GM04504 (cell line): ENCODE data around the gene CIZ1.
"Not testable (repeated sequence)": the region's sequence is repeated elsewhere in the genome, so short reads cannot be mapped to it uniquely, and the experiment has no call there.

Experiments
- DNase-seq: peaks from one replicate; pipeline ENCODE4 v3.0.0-alpha.2; 2012; ENCODE audit warnings: low read depth

Gene CIZ1, protein sequence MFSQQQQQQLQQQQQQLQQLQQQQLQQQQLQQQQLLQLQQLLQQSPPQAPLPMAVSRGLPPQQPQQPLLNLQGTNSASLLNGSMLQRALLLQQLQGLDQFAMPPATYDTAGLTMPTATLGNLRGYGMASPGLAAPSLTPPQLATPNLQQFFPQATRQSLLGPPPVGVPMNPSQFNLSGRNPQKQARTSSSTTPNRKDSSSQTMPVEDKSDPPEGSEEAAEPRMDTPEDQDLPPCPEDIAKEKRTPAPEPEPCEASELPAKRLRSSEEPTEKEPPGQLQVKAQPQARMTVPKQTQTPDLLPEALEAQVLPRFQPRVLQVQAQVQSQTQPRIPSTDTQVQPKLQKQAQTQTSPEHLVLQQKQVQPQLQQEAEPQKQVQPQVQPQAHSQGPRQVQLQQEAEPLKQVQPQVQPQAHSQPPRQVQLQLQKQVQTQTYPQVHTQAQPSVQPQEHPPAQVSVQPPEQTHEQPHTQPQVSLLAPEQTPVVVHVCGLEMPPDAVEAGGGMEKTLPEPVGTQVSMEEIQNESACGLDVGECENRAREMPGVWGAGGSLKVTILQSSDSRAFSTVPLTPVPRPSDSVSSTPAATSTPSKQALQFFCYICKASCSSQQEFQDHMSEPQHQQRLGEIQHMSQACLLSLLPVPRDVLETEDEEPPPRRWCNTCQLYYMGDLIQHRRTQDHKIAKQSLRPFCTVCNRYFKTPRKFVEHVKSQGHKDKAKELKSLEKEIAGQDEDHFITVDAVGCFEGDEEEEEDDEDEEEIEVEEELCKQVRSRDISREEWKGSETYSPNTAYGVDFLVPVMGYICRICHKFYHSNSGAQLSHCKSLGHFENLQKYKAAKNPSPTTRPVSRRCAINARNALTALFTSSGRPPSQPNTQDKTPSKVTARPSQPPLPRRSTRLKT

DNA sequence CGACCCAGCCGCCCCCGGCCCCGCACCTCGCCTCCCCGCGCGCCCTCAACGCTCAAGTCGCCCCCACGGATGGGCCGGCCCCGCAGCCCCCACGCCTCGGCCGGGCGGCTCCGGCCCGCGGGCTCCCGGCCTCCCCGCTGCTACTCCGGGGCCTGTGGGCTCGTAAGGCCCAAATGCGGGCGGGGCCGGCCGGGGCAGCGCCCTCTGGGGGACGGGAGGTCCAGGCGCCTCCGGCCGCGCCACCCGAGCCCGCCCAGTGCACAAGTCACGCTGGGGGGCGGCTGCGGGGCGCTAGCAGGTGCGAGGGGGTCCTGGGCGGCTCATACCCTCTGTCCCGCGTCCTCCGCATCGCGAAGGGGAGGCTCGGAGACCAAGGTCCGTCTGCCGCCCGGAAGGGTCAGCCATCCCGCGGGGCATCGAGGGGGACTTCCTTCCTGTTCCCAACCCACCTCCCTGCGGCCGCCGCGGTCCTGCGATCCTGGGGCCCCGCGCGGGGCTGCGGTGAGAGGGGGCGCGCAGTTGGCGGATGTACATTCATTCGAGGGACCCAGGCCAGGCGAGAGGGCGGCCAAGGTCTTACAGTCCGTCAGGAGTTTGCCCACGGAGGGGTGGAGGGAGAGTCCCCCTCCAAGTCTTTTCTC lies at the start of gene CIZ1:
CIZ1 (minus strand) TSS at position 167 of the 641 bp plus-strand sequence. CDS start 715 bp downstream, outside the sequence.
- peak; percentile 45 for DNase-seq

DNA sequence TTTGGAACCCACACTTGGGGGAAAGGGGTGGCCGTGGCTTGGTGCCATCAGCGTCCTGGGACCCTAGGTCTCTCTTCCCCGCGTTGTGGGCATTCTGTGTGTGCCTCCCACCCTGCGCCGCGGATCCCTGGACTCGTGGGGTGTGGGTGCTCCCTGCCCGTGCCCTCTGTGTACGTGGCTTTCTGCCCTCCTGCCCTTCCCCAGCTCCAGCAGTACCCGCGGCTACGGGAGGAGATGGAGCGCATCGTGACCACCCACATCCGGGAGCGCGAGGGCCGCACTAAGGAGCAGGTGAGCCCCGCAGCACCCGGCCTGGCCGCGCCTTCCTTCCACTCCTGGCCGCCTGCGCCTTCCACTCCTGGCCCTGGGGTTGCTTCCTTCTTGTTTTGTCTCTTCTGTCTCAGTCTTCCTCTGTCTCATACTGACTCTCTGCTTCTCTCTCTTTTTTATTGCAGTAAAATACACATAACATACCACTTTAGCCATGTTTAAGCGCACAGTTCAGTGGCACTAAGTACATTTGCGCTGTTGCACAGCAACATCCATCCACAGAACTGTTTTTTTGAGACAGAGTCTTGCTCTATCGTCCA lies 42.5 kb upstream of the CIZ1 start:
- DNase-seq: no peak

DNA sequence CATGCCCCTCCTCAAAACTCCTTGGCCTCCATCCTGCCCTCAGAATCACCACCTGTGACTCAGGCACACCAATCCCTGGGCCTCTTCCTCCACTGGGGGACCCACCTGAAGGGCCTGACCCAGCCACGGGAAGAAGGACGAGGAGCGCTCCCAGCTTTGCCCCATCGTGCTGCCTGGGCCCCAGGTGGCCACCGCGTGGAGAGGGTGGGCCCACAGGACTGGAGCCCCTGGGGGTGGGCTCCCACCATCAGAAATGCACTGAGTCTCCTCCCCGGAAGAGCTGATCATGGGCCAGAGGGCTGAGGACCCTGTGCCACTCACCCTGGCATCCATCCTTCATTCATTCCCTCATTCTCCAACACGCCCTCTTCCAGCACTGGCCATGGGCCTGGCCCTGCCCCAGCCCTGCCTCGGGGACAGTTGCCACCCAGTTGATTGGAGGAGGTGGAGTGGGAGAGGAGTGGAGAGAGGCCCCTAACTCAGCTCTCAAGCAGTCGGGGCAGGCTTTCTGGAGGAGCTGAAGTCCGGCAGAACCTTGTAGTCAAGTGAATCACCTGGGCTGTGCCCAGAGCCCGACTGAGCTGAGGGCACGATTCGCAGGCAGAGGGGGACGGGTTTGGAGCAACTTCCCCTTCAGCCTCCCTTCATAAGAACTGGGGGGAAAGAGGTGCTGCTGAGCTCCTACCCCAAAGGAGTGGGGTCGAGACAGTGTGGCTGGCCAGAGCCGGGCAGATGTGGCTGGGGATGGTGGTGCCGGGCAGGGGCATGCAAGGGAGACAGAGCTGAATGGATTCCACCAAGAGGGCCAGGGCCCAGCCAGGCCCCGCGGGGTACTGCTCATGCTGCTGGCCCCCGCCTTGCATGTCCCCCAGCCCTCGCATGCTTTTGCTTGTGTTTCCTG lies 41.4 kb upstream of the CIZ1 start:
- no peak for DNase-seq

DNA sequence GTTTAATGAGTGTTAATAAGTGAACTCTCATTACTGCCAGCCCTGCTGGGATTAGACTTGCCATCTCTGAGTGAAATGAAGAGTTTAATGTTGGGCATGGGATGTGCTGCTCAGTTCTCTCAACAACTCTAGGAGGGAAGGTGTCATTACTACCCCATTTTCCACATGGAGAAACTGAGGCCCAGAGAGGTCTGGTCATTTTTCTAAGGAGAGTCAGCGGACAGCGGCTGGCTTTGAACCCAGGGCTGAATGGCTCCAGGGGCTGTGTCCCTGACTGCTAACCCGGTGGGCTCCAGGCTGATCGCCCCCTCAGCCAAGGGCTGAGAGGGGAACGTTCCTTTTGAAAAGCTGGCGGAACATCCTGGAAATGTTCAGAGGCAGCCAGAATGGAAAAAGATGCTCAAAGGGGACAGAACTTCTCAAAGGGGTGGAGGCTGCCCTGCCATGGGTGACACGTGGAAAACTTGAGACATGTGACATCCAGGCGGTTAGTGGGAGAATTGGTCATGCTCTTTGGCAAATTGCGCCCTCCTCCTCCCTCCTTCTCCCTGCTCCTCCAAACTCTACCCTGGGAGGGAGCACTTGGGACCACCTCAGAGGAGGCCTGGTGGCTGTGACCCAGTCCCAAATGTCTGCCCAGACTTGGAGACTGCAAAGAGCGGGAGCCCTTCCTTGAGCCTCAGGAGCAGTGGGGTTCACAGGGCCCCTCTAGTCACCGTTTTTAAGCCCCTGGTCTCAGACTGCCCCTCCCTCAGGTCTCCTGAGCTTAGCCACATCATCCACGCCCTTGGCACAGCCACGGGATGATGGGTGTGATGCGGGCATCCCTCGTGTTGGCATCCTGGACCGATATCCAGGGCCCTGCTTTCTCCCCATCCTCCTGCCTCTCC lies 40.5 kb upstream of the CIZ1 start:
- DNase-seq: no peak

DNA sequence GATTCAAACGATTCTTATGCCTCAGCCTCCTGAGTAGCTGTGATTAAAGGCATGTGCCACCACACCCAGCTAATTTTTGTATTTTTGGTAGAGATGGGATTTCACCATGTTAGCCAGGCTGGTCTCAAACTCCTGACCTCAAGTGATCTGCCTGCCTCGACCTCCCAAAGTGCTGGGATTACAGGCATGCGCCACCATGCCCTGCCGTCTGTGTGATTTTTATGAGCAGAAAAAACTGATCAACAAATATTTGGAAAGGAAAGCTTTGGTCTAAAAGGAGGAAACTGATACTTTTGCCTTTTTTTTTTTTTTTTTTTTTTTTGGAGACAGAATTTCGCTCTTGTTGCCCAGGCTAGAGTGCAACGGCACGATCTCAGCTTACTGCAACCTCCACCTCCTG lies 39.5 kb upstream of the CIZ1 start:
- not testable (repeated sequence) for DNase-seq

DNA sequence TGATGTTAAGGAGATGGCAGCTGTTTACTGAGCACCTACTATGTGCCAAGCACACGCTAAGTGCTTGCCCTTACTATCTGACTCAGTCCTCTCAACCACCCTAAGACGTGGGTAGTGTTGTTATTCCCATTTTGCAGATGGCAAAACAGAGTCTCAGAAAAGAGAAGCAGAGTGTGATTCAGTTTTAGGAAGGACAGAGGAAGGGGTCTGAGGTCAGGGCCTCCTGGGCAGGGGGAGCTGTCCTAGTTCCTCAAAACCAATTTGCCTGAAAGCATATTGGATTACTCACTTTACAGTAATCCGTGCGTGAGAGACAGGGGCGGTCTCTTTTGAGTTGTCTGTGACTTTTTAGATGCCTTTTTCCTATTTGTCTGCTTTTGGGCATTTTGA lies 35.0 kb upstream of the CIZ1 start:
- DNase-seq: no peak

DNA sequence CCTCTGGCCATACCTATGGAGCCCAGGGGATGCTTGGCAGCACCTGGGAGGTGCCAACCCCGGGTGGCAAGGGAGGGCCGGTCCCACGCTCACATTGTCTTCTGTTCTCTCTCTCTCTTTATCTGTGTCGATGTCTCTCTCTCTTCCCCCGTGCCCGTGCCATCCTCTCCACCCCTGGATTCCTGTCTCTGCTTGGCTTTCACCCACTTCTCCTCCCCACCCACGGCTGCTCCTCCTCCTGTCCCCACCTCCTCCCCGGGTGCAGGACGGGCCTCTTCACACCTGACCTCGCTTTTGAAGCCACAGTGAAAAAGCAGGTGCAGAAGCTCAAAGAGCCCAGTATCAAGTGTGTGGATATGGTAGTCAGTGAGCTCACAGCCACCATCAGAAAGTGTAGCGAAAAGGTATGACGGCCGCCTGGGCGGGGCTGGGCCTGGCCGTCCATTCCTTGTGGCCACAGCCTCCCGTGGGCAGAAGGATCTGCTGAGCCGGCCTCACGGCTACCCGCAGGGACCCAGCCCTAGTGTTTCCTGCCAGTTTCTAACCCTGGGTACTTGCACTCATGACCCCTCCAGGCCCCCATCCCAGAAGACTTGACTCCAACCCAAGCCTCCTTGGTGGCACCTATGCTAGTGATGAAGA lies 34.5 kb upstream of the CIZ1 start:
- DNase-seq: no peak

DNA sequence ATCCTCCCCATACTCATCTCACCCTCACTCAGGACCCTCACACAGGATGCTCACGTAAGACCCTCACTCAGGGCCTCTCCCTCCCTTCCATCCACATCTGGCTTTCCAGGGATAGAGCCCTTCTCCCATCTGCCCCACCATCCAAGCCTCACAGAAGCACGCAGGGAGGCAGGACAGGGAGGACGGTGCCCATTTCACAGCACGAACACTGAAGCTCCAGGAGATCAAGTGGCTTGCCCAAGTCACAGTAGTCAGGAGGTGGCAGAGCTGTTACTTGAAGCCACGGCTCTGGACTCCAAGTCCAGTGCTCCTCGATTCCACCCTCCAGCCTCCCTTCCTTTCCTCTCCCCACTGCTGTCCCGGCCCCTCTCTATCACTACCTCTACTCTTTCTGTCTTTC lies 33.5 kb upstream of the CIZ1 start:
- DNase-seq: no peak

DNA sequence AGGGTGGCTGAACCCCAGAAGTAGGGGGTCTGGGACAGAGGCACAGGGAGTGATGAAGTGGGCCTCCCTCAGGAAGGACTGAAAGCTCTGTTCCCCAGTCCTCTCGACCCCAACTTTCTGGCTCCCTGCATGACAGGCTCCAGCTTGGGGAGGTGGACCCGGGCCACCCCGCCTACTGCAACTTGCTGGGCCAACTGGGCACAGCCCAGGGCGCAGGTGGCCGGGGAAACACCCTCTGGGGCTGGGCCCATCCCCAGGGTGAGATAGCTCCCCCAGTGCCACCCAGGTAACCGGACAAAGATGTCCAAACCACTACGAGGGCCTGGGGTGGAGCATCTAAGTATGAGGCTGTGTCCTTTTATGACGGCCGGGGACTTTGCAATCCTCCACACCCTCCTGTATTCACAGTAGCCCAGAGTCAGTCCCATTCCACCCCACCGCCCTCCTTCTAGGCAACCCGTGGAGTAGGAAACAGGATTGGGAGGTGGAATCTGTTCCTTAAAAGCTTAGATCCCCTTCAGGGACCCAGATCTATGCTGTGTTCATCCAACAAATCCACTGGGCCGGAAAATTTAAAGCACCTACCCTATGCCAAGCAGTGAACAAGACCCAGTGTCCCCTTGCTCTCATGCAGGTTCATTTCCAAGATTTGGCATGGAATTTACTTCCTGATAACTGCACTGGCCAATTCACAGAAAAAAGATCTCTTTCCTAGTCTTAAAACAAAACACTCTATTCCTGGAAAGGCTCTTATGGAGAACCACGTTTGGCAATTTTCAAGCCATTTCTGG lies 31.7 kb upstream of the CIZ1 start:
- DNase-seq: no peak

DNA sequence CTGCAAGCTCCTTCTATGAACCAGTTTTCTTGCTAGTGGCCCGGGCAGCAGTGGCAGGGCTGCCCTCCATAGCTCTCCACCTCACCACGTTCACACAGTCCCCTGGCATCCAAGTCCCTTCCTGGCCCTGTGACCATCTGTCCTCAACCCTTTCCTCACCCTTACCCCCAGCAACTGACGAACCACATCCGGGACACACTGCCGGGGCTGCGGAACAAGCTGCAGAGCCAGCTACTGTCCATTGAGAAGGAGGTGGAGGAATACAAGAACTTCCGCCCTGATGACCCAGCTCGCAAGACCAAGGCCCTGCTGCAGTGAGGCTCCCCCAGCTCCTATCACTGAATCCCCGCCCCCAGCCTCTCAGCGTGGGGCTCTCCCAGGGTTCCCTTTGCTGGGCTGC lies 30.7 kb upstream of the CIZ1 start:
- no peak for DNase-seq

DNA sequence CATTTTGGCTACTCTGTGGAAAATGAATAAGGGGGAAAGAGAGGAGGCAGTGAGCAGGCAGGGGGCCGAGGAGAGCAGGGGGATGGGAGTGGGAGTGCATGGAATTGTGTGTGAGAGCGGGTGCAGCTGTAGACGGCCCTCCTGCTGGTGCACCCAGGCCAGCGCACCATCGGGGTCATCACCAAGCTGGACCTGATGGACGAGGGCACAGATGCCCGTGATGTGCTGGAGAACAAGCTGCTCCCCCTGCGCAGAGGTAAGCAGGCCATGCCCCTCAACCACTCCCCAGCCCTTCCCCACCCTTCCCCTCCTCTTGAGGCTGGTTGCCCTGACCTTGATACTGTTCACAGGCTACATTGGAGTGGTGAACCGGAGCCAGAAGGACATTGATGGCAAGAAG lies 28.5 kb upstream of the CIZ1 start:
- DNase-seq: no peak

DNA sequence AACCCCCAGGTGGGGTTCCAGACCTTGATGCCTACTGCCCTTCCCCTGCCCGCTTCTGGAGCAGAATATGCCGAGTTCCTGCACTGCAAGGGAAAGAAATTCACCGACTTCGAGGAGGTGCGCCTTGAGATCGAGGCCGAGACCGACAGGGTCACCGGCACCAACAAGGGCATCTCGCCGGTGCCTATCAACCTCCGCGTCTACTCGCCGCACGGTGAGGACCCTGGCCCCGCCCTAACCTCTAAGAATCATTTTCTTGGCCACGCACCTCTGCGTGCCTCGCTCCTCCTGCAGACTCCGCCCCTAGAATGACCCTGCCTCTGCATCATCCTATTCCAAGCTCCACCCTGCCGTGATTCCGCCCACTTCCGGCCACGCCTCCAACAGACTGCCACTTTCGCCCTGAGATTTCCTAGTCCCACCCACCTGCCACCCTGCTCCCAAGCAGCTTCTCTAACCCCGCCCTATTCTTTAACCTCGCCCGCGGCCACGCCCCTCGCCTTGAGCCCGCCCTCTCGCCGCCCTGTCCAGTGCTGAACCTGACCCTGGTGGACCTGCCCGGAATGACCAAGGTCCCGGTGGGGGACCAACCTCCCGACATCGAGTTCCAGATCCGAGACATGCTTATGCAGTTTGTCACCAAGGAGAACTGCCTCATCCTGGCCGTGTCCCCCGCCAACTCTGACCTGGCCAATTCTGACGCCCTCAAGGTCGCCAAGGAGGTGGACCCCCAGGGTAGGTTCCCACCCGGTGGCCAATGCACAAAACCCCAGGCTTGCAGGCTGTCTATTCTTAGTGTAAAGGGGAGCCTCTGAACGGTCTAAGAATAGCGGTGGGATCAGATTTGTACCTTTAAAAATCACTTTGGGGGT lies 27.4 kb upstream of the CIZ1 start:
- no peak for DNase-seq

DNA sequence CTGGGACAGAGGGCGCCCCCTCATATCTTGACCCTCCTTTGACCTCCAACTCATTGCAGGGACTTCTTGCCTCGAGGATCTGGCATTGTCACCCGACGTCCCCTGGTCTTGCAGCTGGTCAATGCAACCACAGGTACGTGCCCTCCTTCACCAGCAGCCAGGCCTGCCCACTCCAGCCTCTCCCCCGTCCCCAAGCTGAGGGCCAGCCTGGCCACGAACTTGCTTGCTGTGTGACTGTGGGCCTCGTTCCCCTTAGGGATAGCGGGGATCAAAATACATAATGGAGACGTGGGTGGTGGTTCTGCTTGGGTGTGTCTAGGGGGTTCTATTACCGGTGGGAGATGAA lies 26.8 kb upstream of the CIZ1 start:
- no peak for DNase-seq

DNA sequence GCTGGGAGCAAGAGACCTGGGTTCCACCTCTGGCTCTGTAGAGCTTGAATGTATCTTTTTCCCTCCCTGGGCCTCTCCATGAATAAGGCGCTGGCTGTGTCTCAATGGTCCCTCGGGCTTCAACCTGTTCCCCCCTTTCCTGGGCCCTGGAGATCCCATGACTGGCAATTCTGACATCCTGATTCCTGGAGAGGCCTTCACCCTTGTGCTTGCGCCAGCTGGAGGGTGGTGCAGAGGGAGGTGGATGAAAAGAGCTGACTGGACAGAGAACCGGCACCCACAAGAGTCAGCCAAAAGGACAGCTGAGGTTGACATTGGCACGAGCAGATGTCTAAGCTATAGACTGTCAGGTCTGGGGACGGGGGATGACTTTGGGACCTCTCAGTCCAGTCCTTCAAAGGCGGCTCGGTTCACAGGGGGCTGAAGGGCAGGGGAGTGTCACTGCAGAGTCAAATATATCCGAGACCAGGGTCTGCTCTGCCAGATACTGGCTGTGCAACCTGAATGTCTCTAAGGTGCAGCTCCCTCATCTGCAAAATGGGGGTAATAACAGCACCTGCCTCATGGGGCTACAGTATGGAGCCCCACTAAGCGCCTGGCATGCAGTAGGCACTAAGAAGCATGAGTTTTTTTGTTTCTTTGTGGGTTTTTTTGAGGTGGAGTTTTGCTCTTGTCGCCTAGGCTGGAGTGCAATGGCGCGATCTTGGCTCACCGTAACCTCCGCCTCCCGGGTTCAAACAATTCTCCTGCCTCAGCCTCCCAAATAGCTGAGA lies 25.6 kb upstream of the CIZ1 start:
- no peak for DNase-seq

DNA sequence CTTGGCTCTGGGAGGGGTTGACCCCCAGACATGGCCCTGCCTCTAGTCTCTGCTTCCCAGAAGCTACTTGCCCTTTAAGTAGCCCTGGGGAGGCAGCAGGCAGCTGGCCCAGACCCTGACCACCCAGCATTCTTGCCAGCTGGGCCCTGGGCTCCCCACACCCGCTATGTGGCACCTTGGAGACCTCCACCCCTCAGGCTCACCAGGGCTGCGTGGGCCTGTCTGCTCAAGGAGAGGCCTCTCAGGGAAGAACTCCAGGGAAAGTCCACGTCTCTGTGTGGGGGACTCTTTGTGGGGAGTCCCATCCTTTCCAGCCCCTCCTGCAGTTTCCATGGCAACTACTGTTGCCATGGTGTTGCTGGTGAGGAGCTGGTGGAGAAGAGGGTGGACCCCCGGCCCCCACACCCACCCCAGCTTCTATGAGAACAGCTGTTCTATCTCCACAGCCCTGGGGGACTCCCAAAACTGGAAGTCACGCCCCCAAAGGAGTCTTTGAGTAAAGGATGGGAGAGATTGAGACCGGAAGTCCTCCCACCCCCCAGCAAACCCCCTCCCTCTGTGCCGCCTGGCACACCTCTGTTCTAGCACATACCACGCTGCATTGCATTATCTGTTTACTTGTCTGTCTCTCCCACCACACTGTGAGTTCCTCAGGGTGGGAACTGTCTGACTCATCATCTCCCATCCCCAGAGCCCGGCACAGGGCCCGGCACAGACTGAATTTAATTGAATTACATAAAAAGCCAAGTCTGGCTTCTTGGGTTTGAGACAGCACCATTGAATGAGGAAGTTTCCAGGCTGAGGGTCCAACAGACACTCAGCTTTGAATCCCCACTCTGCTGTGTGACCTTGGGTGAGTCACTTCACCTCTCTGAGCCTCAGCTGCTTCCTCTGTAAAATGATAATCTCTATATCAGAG lies 24.4 kb upstream of the CIZ1 start:
- peak; percentile 49 for DNase-seq
